NCI-H526 (cell line): ENCODE results near the gene WNT3.
"Not testable (repeated sequence)": the region's sequence is repeated elsewhere in the genome, so short reads cannot be mapped to it uniquely, and the experiment has no call there.

ENCODE experiments used
- DNase-seq, 2 experiments: peaks; one replicate each; lab custom pipeline; 2025; lab: John Stamatoyannopoulos, UW

WNT3 gene

DNA sequence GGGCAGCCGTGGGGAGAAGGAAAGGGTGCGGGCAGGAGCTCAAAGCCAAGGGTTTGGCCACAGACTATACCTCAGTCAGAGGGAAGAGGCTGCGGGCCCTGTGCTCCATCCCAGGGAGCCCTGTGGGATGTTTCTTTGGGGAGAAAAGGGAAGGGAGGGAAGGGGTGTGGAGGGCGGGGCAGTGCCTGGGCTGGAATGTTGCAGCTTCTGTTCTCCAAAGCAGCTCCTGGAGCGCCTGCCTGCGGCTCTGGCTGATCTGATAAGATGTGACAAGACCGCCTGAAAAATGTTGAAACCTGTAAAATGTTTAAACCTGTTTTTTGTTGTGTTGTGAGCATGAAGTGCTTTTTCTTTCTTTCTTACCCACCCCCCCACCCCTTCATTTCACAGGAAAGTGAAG, 32.8 kb downstream of the WNT3 start:
- no peak for DNase-seq

DNA sequence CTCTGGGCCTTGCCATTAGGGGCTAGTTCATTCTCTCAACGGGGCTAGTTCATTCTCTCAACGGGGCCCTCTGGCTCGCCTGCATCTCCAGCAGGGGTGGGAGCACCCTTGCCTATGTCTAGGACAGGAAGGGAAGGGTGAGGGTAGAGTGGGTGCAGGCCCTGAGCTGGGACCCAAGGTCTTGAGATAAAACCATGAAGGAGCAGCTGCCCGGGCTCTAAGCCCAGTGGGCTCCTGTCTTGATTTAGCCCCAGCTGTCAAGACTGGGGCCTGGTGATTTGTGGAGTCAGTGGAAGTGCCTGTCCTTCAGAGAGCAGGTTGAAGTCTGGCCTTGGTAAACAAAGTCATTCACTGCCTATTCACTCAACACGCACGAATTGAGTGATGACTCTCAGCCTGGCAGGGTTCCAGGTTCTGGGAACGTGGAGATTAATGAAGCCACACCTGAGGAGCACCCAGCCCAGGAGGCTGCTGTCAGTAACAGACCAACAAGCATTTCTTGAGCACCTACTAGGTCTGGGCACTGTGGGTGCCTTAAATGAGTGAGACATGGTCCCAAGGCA, 35.4 kb downstream of the WNT3 start:
- no peak for DNase-seq

DNA sequence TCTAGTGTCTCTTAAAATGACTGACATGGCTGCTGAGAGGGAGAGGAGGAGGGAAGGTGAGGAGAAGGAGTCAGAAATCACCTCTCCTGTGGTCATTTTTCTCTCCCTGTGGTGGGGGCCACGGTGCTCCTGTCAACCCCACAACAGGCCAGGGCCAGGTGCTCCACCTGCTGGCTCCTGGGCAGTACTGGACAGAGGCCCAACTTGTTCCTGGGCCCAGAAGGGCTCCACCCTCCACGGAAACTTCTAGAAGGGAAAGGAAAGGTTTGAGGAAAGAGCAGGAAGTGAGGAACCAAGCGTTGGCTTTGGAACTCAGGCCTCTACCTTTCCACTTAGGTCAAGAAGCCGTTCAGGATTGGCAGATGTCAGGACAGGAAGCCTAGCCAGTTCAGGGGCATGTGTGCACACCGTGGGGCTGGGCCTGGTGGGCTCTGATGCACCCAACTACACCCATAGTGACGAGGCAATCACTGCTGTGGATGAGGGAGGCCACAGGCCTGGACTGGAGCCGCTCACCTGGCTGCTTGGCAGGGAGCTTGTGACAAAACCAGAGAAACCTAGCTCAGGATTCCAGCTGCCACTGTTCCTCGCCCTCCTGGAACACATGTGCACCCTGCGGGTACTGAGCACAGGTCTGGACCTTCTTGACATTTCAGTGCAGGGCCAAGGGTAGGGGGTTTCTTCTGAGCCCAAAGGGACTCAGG, 36.1 kb downstream of the WNT3 start:
- DNase-seq, result peak in 1 of 2 experiments; percentile 51

DNA sequence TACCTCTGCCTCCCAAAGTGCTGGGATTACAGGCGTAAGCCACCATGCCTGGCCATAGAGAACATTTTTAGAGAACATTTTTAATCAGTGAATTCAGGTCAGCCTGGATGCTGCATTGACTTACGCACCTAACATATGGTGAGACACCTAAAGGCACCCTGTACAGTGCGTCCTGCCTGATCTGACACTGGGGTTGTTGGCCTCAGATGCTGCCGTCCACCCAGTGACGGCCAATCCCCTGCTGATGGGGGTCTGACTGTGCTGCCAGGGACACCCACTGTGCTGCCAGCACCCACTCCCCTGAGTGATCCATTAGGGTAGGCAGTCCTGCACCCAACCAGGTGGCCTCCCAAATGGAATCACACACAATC, 38.5 kb downstream of the WNT3 start:
- no peak for DNase-seq

DNA sequence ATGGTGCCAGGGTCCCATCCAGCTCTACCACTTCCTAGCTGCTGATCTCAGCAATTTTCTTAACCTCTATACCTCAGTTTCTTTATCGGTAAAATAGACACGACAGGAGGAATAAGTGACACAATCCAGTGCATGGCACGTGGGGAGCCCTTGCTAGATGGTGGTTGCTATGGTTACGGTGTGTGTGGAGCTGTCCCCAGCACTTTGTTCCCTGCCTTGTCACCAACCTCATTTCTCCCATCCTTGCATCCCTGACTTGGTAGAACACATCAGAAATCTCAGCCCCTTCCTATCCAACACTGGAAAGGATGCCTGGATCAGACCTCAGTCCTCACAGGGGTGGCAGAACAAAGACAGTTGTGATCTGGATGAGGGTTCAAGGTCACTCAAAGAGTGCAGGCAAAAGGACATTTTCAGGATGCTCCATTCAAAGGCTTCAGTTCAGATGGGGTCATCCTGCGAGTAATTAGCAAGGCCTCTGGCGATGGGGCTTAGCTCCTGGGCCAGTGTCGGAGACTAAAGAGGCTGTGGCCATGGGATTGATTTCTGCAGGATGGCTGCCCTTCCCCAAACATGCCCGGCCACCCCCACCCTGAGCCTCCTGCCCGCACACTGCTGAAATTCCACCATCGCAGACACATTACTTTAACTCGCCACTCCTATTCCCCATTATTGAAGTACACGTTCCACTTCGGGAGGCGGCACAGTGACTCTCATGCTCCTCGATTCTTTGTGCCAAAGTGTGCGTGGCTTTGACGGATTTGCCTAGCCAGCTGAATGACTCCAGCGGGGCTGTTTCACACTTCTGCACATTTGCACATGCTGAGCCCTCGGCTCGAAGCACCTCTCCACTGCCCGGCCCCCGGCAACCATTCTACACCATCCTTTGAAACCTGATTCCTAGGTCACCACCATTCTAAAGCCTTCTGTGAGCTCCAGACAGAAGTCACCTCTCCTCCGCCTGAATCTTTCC, 40.3 kb downstream of the WNT3 start:
- no peak for DNase-seq

DNA sequence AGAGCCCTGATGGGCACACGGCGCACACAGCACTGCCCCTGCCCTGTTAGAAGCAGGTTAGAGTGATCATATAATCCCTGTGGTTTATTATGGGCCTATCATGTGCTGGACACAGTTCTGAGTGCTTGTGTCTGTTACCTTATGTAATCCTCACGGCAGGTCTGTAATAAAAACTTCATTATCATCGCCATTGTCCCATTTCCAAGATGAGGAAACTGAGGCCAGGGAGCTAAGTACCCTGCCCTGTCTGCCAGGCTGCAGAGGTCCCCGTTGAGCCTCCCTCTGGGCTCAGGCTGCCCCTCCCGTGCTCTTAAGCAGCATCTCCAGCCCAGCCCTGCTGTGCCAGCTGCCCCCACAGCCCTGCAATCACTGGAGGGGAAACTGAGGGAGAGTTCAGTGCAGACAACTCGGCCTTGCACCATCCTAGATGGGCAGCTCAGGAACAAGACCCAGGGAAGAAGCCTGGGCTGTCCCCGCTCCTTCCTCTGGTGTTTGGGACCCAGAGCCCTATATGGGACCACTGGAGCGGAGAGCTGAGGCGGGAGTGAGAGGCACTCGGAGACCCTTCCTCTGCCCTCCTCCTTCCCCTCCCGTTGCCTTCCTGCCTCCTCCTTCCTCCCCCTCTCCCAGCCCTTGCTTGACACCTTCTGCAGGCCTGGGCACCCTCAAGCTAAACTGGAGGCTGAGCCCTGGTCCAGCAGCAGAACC, 42.0 kb downstream of the WNT3 start:
- DNase-seq, result no peak

DNA sequence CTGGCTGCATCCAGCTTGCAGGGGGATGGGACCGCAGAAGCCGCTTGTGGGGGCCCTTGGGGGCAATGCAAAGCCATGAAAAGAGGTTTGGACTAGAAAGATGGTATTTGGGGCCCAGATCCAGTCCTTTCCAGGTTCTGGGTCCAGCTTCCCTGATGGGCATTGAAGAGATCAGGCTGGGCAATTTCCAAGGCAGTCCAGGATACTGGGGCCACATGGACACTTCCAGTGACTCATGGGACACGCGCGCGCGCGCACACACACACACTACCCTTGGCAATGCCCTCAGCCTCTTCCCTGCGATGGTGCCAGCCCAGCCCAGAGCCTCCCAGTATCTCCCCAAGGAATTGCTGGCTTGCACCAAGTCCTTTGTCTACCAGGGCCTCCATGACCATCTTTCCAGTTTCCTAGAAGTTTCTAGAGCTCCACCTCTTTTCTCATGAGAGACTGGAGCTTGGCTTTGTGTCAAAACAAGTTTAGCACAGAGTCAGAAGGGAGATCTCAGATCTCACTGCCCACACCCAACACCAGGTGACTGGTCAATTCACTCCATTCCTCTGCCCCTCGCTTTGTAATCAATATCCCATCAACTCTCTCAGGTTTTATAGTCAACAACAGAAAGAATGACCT, 44.3 kb downstream of the WNT3 start:
- no peak for DNase-seq

DNA sequence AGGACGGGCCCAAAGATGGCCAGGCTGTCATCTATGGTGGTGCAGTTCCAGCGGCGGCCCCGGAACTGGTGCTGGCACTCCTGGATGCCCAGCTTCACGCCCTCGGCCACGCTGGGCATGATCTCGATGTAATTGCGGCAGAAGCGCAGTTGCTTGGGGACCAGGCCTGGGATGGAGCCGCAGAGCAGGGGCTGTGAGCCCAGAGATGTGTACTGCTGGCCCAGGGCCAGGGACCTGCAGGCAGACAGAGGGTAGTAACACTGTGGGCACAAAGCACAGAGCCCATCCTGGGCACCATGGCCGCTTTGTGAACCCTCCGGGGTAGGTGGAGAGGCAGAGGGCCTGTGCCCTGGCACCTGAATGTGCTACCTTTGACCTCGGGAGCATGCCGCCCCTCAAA, 44.8 kb downstream of the WNT3 start:
- no peak for DNase-seq

DNA sequence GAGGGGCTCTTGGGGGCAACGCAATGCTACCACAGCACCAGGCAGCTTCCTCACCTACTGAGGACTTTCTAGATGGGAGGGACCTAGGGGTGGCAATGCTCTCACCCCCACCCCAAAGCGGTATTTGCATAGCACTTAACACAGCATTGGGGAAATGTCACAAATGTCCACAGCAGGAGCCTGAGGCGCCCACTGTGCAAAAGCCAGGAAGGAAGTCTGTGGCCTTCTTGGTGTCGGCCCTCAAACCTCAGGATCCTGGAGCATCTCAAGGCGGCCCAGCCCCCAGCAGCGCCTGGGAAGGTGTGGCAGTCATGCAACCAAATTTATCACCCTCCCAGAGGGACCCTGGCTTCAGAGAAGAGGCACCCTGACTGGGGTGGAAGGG, 45.3 kb downstream of the WNT3 start:
- peak in 1 of 2 experiments; percentile 55 for DNase-seq

DNA sequence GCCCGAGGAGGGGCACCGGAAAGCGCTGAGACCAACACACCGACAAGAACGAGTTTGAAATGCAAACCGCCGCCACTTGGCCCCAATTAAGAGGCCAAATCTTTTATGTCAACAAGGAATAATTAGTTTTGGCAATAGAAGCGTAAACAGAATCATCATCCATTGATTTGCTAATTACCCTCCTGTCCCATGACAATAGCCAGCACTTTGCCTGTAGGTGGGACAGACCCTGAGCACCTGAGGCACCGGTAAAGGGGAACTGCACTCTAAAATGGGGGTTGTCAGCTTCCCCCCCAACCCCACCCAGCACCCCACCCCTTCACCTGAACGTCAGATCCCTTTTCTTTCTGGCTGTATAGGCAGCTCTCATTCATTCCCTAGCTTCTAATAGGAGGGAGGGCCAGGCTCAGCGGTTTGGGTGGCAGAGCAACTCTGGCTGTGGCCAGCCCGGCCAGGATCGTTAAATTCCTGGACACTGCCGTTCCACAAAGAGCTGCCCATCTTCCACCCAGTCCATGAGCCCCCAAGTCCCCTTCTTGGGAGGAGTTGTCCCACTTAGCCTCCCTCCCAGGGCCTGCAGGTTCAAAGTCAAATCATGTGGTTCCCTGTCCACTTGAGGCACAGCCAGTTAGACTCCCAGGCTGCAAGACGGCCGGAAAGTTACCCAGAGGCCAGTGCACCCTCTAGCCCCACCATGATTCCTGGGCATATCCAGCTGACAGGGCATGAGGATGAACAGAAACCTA, 45.8 kb downstream of the WNT3 start:
- DNase-seq, result peak in 1 of 2 experiments; percentile 59

DNA sequence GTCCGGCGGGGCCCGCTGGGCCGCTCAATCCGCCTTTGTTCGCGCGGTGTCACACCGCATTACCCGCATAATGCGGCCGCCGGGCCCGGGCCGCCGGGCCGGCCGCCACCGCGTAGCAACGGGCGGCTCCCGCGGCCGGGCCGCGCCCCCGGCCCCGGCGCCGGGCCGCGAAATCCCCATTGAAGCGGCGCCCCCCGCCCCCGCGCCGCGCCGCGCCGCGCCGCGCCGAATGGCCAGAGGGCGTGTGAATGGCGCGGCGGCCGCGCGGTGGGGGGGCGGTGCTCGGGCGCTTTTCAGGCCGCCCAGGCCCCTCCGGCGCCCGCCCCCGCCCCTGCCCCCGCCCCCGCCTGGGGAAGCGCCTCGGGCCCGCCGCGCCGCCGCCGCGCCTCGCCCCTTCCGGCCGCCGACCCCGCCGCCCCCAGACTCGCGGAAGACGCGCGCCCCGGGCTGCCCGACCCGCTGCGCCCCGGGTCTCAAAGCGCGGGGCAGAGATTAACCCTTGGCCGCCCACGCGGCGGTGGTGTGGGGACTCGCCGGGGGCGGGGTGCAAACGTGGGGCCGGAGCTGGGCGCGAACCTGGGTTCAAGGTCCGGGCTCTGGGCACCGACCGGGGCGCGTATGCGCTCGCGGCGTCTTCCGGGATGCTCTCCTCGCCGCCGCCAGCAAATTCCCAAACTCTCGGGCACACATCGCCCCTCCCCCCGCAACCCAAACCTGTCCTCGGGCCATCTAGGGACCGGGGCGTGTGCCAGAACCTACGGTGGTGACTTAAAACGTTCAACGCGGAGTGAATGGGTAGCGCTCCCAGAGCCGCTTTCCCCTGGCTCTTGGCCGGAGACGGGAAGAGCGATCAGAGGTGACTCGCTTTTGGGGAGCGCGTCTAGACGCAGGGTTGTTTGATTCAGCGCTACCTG, 46.7 kb downstream of the WNT3 start:
- peak in 1 of 2 experiments; percentile 73 for DNase-seq

DNA sequence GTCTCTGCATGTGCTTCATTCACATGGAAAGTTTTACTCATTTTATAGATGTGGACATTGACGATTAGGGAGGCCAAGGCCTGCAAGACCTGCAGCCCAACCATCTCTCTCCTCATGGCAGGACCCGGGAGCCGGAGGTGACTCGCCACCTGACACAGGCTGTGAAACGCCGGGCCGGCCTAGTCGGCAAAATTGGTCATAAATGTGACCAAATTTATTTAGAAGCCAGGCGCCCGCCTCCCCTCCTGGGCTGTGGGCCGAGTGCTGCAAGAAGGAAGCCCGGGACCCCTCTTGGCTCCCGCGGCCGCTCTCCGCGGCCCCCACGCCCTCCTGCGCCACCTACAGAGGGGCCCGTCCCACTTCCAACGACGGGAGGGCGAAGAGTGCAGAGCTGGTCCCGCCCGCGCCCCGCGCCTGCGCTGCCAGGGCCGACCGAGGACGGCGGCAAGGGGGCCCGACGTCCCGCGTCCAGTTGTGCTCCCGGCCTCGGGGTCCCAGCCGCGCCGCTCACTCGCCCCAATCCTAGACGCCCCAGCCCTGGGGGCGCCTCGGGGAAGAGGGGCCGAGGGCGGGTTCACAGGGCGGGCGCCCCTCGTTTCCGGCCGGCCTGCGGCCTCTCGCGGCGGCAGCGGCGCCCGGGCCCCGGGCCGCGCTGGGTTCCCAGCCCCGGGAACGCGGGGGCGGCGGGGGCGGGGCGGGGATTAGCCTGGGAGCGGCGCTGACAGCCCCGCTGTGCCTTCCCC, 47.5 kb downstream of the WNT3 start:
- DNase-seq, result peak in 1 of 2 experiments; percentile 71

DNA sequence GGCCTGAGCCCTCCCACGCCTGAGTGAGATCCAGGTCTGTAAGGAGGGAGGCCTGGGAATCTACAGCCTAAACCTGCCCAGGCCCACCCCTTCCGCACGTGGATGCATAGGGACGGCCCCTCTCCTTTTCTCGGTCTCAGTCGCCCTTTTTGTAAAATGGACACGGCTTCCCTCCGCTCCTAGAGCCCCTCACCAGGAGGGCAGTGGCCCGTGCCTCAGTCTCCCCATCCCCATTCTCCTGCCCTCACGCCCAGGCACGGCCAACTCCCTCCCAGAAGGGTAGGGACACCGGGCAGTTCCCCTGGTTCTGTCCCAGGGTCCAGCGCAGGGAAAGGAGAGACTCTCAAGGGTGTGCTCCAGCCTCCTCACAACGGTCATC, 48.1 kb downstream of the WNT3 start:
- no peak for DNase-seq

DNA sequence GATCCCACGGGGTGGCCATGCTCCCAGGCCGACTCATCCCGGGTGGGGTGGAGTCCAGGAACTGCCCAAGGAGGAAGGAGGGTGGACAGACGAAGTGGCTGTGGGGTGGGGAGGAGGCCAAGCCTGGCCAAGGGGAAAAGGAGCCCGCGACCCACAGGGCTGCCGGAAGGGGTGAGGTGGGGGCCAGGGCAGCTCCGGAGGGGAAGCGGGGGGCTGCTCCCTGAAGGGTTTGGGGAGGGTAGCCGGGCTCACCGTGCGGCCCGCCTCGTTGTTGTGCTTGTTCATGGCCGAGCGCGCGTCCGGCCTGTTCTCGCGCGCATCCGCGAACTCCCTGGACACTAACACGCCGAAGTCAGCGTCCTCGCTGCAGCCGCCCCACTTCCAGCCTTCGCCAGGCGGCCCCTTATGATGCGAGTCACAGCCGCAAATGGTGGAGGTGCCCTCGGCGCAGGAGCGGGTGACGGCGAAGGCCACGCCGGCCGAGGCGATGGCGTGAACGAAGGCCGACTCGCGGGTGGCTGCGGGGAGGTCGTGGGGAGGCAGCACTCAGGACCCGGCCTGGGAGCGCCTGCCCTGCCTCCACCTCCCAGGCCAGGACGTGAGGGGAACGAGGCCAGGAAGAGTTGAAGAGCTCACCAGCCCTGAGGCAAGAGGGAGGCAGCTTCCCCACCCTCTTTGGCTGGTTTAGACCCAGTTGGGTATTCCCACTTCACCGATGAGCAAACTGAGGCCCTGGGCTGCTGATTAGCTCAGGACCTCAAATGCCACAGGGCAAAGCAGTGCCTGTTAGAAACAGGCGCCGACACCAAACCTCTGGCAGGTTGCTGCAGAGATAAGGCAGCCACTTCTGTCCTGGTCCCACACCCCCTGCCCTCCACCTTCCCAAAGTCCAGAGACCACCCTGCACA, 48.7 kb downstream of the WNT3 start:
- DNase-seq, result no peak

DNA sequence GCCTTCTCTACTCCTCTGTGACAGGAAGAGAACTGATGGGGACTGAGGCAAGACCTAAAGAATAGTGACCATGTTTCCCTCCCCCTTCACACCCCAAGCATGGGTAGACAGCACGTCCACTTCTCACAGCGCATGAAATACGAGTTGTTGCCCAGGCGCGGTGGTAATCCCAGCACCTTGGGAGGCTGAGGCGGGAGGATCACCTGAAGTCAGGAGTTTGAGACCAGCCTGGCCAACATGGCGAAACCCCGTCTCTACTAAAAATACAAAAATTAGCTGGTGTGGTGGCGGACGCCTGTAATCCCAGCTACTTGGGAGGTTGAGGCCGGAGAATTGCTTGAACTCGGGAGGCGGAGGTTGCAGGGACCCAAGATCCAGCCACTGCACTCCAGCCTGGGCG, 49.6 kb downstream of the WNT3 start:
- not testable (repeated sequence) for DNase-seq

DNA sequence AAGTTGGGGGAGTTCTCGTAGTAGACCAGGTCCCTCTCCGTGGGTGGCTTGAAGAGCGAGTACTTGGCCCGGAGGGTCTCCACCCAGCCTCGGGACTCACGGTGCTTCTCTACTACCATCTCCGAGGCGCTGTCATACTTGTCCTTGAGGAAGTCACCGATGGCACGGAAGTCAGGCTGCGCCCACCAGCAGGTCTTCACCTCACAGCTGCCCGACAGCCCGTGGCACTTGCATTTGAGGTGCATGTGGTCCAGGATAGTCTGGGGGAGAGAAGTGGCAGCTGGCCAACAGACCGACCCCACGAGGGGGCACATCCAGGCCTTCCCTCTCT, 50.0 kb downstream of the WNT3 start:
- no peak for DNase-seq

DNA sequence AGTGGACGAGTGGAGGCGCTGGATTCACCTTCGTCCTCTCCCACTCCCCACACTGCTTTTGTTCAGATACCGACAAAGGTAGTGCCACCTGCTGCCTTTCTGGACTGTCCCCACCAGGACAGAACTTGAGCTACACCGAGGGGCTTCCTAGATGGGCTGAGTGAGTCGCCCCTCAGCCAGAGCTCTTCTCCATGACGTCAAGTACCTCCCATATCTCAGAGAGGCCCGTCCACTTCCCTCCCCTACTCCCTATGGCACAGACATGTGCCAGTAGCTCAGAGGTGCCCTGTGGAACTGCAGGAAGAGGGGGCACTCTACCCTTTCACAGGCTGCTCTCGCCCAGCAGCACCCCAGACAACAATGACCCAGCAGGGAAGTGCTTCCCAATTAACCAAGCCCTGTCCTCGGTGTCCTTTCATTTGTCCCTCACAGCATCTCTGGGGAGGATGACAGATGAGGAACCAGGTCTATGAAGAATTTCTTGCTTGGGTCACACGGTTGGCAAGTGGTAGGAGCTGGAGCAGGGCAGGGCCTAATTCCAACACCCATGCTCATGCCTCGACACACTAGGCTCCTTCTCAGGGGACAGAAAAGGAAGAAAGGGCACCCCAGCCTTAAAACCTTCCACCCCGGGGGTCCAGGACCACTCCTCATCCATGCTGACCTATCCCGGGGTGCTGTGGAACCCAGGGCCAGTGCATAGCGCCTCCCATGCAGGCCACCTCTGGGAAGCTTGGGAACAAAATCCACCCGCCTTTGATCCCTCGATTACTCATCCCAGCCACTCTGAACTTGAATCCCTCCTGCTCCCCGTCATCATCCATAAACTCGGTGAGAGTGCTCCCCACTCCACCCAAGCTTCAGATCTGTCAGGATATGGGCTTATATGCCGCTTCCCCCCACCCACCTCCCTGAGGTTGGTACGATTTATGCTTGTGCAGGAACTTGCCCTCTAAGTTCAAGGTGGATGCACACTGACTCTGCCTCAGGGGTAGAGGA, 51.7 kb downstream of the WNT3 start:
- no peak for DNase-seq
